T47D (cell line): Measurements from ENCODE around the gene ANK3.

Source experiments
- DNase-seq, 2 experiments: peaks; one replicate each; pipeline versions ENCODE4 v3.0.0 to v3.0.0-alpha.2; 2011 to 2012; ENCODE audit warnings: low read depth in 1 of 2, low spot score in 1 of 2
- JUND ChIP-seq: IDR thresholded peaks from 2 replicates; pipeline ENCODE4 v1.6.1; 2012; ENCODE audit warnings: low read depth
- in situ Hi-C: cut with HindIII; loops from 2 replicates; pipeline ENCODE4 v1.10.0; 2016; ENCODE audit warnings: low sequenced_read_pairs, low pct_unique_long_range_greater_than_20kb

Gene ANK3

GRCh38 chr10:60315311-60315710, 74.4 kb downstream of the ANK3 start:
- DNase-seq, result no peak
- in situ Hi-C loops, result no loop called here
- TF ChIP-seq JUND, result no peak

GRCh38 chr10:60314069-60314940, 75.4 kb downstream of the ANK3 start:
- in situ Hi-C loops, result no loop called here
- no peak for TF ChIP-seq JUND
- peak in 1 of 2 experiments; percentile 23 for DNase-seq

- in situ Hi-C loops, result no loop called here
- TF ChIP-seq JUND, result no peak
- DNase-seq, result no peak
Observed at GRCh38 chr10:60313589-60313952, 76.1 kb downstream of the ANK3 start.

GRCh38 chr10:60312818-60313588, 76.7 kb downstream of the ANK3 start:
- in situ Hi-C loops, result no loop called here
- TF ChIP-seq JUND, result no peak
- no peak for DNase-seq

GRCh38 chr10:60311821-60312220, 77.9 kb downstream of the ANK3 start:
- in situ Hi-C loops, result no loop called here
- no peak for TF ChIP-seq JUND
- DNase-seq, result no peak

- in situ Hi-C loops, result no loop called here
- DNase-seq, result no peak
- TF ChIP-seq JUND, result no peak
Observed at GRCh38 chr10:60310740-60311139, 78.9 kb downstream of the ANK3 start.

- no peak for DNase-seq
- TF ChIP-seq JUND, result no peak
- in situ Hi-C loops, result no loop called here
Observed at GRCh38 chr10:60309891-60310290, 79.8 kb downstream of the ANK3 start.

GRCh38 chr10:60309371-60309770, 80.3 kb downstream of the ANK3 start:
- no peak for TF ChIP-seq JUND
- in situ Hi-C loops, result no loop called here

GRCh38 chr10:60305380-60305892, 84.2 kb downstream of the ANK3 start:
- in situ Hi-C loops, result no loop called here
- TF ChIP-seq JUND, result no peak
- DNase-seq, result no peak

More at GRCh38 chr10:60309371-60309770, 80.3 kb downstream of the ANK3 start:
- no peak for DNase-seq

GRCh38 chr10:60304829-60305379, 84.8 kb downstream of the ANK3 start:
- no peak for TF ChIP-seq JUND
- in situ Hi-C loops, result no loop called here
- no peak for DNase-seq

GRCh38 chr10:60303778-60304177, 85.9 kb downstream of the ANK3 start:
- no peak for TF ChIP-seq JUND
- in situ Hi-C loops, result no loop called here
- DNase-seq, result no peak

GRCh38 chr10:60299961-60300883, 89.5 kb downstream of the ANK3 start:
- no peak for TF ChIP-seq JUND
- in situ Hi-C loops, result no loop called here
- DNase-seq, result no peak
